HCT116 (cell line): ENCODE measurements around the gene DKK3. TPM values are rescaled to one million over a fixed set of nuclear protein-coding genes. Genes with fewer than 3 reads are reported as not detected.

Source experiments
- ATAC-seq: fragments of 200-7000 bp; cut with Tn5 transposase; 2 replicates; pipeline ENCODE4 v1.9.1; 2020; ENCODE audit warnings: mild to moderate bottlenecking, moderate library complexity
- BruUV-seq: library from RNA; stranded (reverse); fragments of 400-500 nt; replicated peaks from 2 replicates; lab custom pipeline; 2021; lab: Mats Ljungman, UMichigan
- CTCF ChIA-PET: fragments of 300-600 bp; sonication (Branson Sonifier 250); formaldehyde crosslinking; loops from one replicate; lab custom pipeline; 2021; ENCODE audit warnings: antibody characterized with exemption; lab: Charles Lee
- POLR2A ChIA-PET: fragments of 300-600, 350-600 bp; sonication (Branson Sonifier 250); formaldehyde crosslinking; loops from one replicate; lab custom pipeline; 2021; ENCODE audit warnings: antibody characterized with exemption; lab: Charles Lee
- RAD21 ChIA-PET, 2 experiments: fragments of 300-600 bp; sonication (Branson Sonifier 250); formaldehyde crosslinking; loops; one replicate each; lab custom pipeline; 2023; ENCODE audit warnings: low total read pairs in 2 of 2; ENCODE audit not compliant: uncharacterized antibody in 2 of 2, unreplicated experiment in 2 of 2, low non-redundant PET in 1 of 2; lab: Charles Lee
- DNase-seq: peaks from one replicate; pipeline ENCODE4 v3.0.0-alpha.2; 2010; ENCODE audit warnings: low read depth, low spot score
- H2AFZ ChIP-seq: fragments of 200-600 bp; shearing (Covaris generic), sonication (generic); 2 replicates; pipeline ENCODE4 v1.6.1; 2017; ENCODE audit warnings: low read depth, mixed run types, mixed read lengths, antibody characterized with exemption, low read length; ENCODE audit not compliant: poor library complexity, severe bottlenecking
- H3K27ac ChIP-seq: 2 replicates; pipeline ENCODE4 v1.5.1; 2012; ENCODE audit warnings: low read depth, low read length
- H3K27me3 ChIP-seq: fragments of 200-600 bp; sonication (generic); 2 replicates; pipeline ENCODE4 v1.6.1; 2016; ENCODE audit warnings: mixed run types, low read length, mixed read lengths; ENCODE audit not compliant: insufficient read depth
- H3K36me3 ChIP-seq, 2 experiments: fragments of 200-500 bp in 1 of 2; fragments of 200-600 bp in 1 of 2; sonication (Bioruptor generic) in 1 of 2; sonication (generic) in 1 of 2; 2 replicates each; pipeline versions ENCODE4 v1.5.1 to v1.6.1; 2014 to 2016; ENCODE audit warnings: low read length in 2 of 2, inconsistent platforms in 1 of 2, mixed read lengths in 1 of 2, mixed run types in 1 of 2; ENCODE audit not compliant: insufficient read depth in 2 of 2, control insufficient read depth in 1 of 2
- H3K4me1 ChIP-seq, 2 experiments: fragments of 200-600 bp in 1 of 2; sonication (generic) in 1 of 2; 2 replicates each; pipeline versions ENCODE4 v1.5.1 to v1.6.1; 2012 to 2017; ENCODE audit warnings: low read length in 2 of 2, inconsistent platforms in 1 of 2, mild to moderate bottlenecking in 1 of 2, mixed read lengths in 1 of 2, mixed run types in 1 of 2, moderate library complexity in 1 of 2; ENCODE audit not compliant: insufficient read depth in 2 of 2, control insufficient read depth in 1 of 2
- H3K4me2 ChIP-seq: fragments of 200-600 bp; sonication (generic); 2 replicates; pipeline ENCODE4 v1.6.1; 2017; ENCODE audit warnings: mixed run types, low read length, mixed read lengths
- H3K4me3 ChIP-seq, 2 experiments: fragments of 200-600 bp in 1 of 2; sonication (generic) in 1 of 2; replicated peaks in 1 of 2; 2 replicates each; pipeline ENCODE4 v1.5.1; 2011 to 2016; ENCODE audit warnings: low read length in 2 of 2, control low read depth in 1 of 2, low read depth in 1 of 2, mild to moderate bottlenecking in 1 of 2, mixed read lengths in 1 of 2, mixed run types in 1 of 2
- H3K79me2 ChIP-seq: fragments of 200-600 bp; sonication (generic); 2 replicates; pipeline ENCODE4 v1.6.1; 2017; ENCODE audit warnings: mild to moderate bottlenecking, mixed run types, low read length, moderate library complexity, mixed read lengths; ENCODE audit not compliant: insufficient read depth
- H3K9ac ChIP-seq: fragments of 200-600 bp; sonication (generic); 2 replicates; pipeline ENCODE4 v1.6.1; 2016; ENCODE audit warnings: low read length, mixed read lengths
- H3K9me2 ChIP-seq: fragments of 200-600 bp; sonication (generic), shearing (Covaris generic); 2 replicates; pipeline ENCODE4 v1.6.1; 2017; ENCODE audit warnings: mixed run types, mild to moderate bottlenecking, moderate library complexity; ENCODE audit not compliant: insufficient read depth
- H3K9me3 ChIP-seq, 2 experiments: fragments of 200-500 bp in 1 of 2; fragments of 200-600 bp in 1 of 2; sonication (Bioruptor generic) in 1 of 2; sonication (generic) in 1 of 2; 2 replicates each; pipeline ENCODE4 v1.6.1; 2014 to 2017; ENCODE audit warnings: low read length in 2 of 2, mixed read lengths in 2 of 2, inconsistent platforms in 1 of 2, low read depth in 1 of 2, mild to moderate bottlenecking in 1 of 2, mixed run types in 1 of 2, moderate library complexity in 1 of 2; ENCODE audit not compliant: control insufficient read depth in 1 of 2, insufficient read depth in 1 of 2
- H4K20me1 ChIP-seq: fragments of 200-600 bp; sonication (generic), shearing (Covaris generic); 2 replicates; pipeline ENCODE4 v1.6.1; 2017; ENCODE audit warnings: mixed run types, mild to moderate bottlenecking, moderate library complexity; ENCODE audit not compliant: insufficient read depth
- MAX ChIP-seq: IDR thresholded peaks from 2 replicates; pipeline ENCODE4 v1.6.1; 2012
- POLR2AphosphoS5 ChIP-seq: IDR thresholded peaks from 2 replicates; pipeline ENCODE4 v1.6.1; 2011; ENCODE audit warnings: mild to moderate bottlenecking, low read depth, low read length, moderate library complexity
- RAD21 ChIP-seq: IDR thresholded peaks from 2 replicates; pipeline ENCODE4 v1.6.1; 2012; ENCODE audit warnings: low read depth, mild to moderate bottlenecking
- REST ChIP-seq: IDR thresholded peaks from 2 replicates; pipeline ENCODE4 v1.6.1; 2012; ENCODE audit warnings: low read depth
- intact Hi-C: fragments of 100-400 bp; cut with micrococcal nuclease; formaldehyde crosslinking; loops from 2 replicates; pipeline ENCODE4 v1.10.0; 2022
- total RNA-seq: library from RNA; stranded (reverse); gene quantifications from one replicate; pipeline ENCODE4 v1.2.1, GENCODE V29; 2021; ENCODE audit not compliant: unreplicated experiment

Gene DKK3
- total RNA-seq, 1 experiment from 2014 or later = 0.49 TPM

GRCh38 chr11:11959601-11960000 lies 48.8 kb downstream of the DKK3 start:
- no peak for TF ChIP-seq RAD21
- TF ChIP-seq POLR2AphosphoS5 = no peak
- TF ChIP-seq REST = no peak
- TF ChIP-seq MAX = no peak
- Histone ChIP-seq H2AFZ (no peak overlapping the region), H3K4me3 (no peak overlapping the region), H3K79me2 (no peaks in the 10 kb centered on the region), H3K9me2 (no peaks in the 10 kb centered on the region), H4K20me1 (no peaks in the 10 kb centered on the region), H3K9me3 (no peaks in the 10 kb centered on the region), H3K9ac (no peak overlapping the region), H3K27ac (no peak overlapping the region), H3K4me2 (no peak overlapping the region), H3K27me3 (no peaks in the 10 kb centered on the region), H3K4me1 (no peaks in the 10 kb centered on the region), H3K36me3 (peaks cover 14 to 15% of the 10 kb centered on the region in 2 experiments)
- POLR2A ChIA-PET = no interaction called here
- DNase-seq (no peak), ATAC-seq (no peak)
- RAD21 ChIA-PET = no interaction called here
- no TSS peak for BruUV-seq
- intact Hi-C loops = no loop called here
- CTCF ChIA-PET = no interaction called here
